KMS-11 (cell line): ENCODE results near the gene SLX4.

Source experiments
- H2AFZ ChIP-seq: fragments of 200-600 bp; sonication (generic); 2 replicates; pipeline ENCODE4 v1.6.1; 2016; ENCODE audit warnings: antibody characterized with exemption, mixed run types, low read depth
- H3K27ac ChIP-seq: fragments of 200-600 bp; sonication (generic); 2 replicates; pipeline ENCODE4 v1.6.1; 2016; ENCODE audit warnings: mild to moderate bottlenecking, mixed run types
- H3K27me3 ChIP-seq: fragments of 200-600 bp; sonication (generic); 2 replicates; pipeline ENCODE4 v1.6.1; 2017; ENCODE audit warnings: mild to moderate bottlenecking, low read depth, mixed run types, moderate library complexity; ENCODE audit not compliant: insufficient read depth
- H3K36me3 ChIP-seq: fragments of 200-600 bp; sonication (generic); 2 replicates; pipeline ENCODE4 v1.6.1; 2017; ENCODE audit warnings: mild to moderate bottlenecking, mixed run types; ENCODE audit not compliant: insufficient read depth
- H3K4me1 ChIP-seq: fragments of 200-600 bp; sonication (generic); 2 replicates; pipeline ENCODE4 v1.6.1; 2016; ENCODE audit warnings: mild to moderate bottlenecking, low read depth, mixed run types; ENCODE audit not compliant: poor library complexity, severe bottlenecking
- H3K4me2 ChIP-seq: fragments of 200-600 bp; sonication (generic); 2 replicates; pipeline ENCODE4 v1.7.0; 2016; ENCODE audit warnings: mild to moderate bottlenecking, mixed run types
- H3K4me3 ChIP-seq: fragments of 200-600 bp; sonication (generic); IDR thresholded peaks from 2 replicates; pipeline ENCODE4 v1.6.1; 2017; ENCODE audit warnings: low read depth, low read length, mixed read lengths; ENCODE audit not compliant: insufficient read depth
- H3K79me2 ChIP-seq: fragments of 200-600 bp; sonication (generic); 2 replicates; pipeline ENCODE4 v1.6.1; 2016; ENCODE audit warnings: low read depth, mixed run types; ENCODE audit not compliant: insufficient read depth
- H3K9ac ChIP-seq: fragments of 200-600 bp; sonication (generic); 2 replicates; pipeline ENCODE4 v1.6.1; 2016; ENCODE audit warnings: mild to moderate bottlenecking, mixed run types
- H4K20me1 ChIP-seq: fragments of 200-600 bp; sonication (generic); 2 replicates; pipeline ENCODE4 v1.6.1; 2016; ENCODE audit warnings: mild to moderate bottlenecking, mixed run types; ENCODE audit not compliant: insufficient read depth
- CTCF ChIP-seq: fragments of 200-600 bp; sonication (generic); conservative IDR thresholded peaks from 2 replicates; pipeline ENCODE4 v1.6.1; 2017; ENCODE audit warnings: low read depth, mild to moderate bottlenecking, antibody characterized with exemption, low read length, moderate library complexity, mixed read lengths

The SLX4 gene

DNA sequence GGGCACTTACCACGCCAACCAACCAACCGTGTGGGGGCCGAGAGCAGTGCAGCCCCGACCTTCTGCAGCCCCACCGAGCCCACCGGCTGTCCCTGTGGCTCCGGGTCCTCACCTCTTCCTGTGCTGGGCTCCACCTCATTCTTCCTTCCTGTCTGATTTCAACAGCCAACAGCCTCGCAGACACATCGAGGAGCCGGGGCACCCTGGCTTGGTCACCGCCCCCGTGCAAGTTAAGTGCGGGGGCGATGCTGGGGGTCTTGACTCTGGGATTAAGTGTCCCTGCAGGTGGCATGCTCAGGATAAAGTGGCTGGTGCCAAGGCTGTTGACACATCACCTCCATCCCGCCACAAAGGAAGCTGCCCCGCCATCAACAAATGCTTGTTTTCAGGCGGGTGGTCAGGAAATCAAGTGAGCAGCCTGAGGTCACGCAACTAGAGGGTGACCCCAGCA lies 34.1 kb downstream of the SLX4 start, which contains the start of gene NLRC3:
Gene NLRC3 (minus strand): TSS at position 102 of the 451 bp plus-strand sequence. CDS start 12,367 bp downstream, outside the sequence.
- H3K4me3 ChIP-seq, result no peak within 1 kb of the TSS

DNA sequence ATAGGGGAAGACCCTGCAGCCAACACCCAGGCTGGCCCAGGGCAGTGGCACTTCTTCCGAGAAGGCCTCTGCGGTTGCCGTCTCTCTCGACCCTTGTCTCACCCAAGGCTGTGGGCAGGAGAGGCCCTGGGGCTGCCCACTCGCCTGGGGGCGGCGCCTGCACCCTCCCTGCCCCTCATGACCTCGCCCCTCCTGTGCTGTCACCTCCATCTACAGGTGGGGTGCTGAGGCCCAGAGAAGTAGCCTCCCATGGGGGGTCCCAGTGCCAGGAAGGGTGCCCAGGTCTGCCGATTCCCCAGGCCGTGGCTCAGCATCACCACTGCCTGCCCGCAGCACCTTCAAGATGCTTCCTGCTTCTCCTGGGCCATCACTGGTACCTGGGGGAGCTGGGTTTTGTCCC lies 35.2 kb downstream of the SLX4 start:
- H3K79me2 ChIP-seq, result no peaks in the 10 kb centered on the region
- H3K4me1 ChIP-seq, result peaks cover 38% of the 10 kb centered on the region
- H3K27me3 ChIP-seq, result no peaks in the 10 kb centered on the region
- no peaks in the 10 kb centered on the region for H3K36me3 ChIP-seq
- TF ChIP-seq CTCF, result no peak
- H4K20me1 ChIP-seq, result no peaks in the 10 kb centered on the region
- no peak overlapping the region for H3K9ac ChIP-seq
- no peak overlapping the region for H3K4me2 ChIP-seq
- H3K4me3 ChIP-seq, result no peak overlapping the region
- H3K27ac ChIP-seq, result no peak overlapping the region
- no peak overlapping the region for H2AFZ ChIP-seq

More for the DNA sequence above, 34.1 kb downstream of the SLX4 start, which contains the start of gene NLRC3:
- Histone ChIP-seq H3K4me2 (peak within 1 kb of the TSS; percentile 72), H3K27ac (peak within 1 kb of the TSS; percentile 87), H3K27me3 (no peaks in the 10 kb centered on the region), H3K79me2 (no peaks in the 10 kb centered on the region), H3K9ac (peak within 1 kb of the TSS; percentile 17; the same call in 1 of the 2 replicates), H3K36me3 (no peaks in the 10 kb centered on the region), H2AFZ (no peak within 1 kb of the TSS; the same call in 1 of the 2 replicates), H3K4me1 (peaks cover 46% of the 10 kb centered on the region), H4K20me1 (no peaks in the 10 kb centered on the region)
- no peak for TF ChIP-seq CTCF

GRCh38 chr16:3575491-3575890 lies 35.9 kb downstream of the SLX4 start:
- H3K4me3 ChIP-seq, result no peak overlapping the region
- no peak overlapping the region for H3K9ac ChIP-seq
- H3K4me2 ChIP-seq, result no peak overlapping the region
- no peak overlapping the region for H3K27ac ChIP-seq
- no peak for TF ChIP-seq CTCF
- no peaks in the 10 kb centered on the region for H3K27me3 ChIP-seq
- H4K20me1 ChIP-seq, result no peaks in the 10 kb centered on the region
- peaks cover 30% of the 10 kb centered on the region for H3K4me1 ChIP-seq
- H3K79me2 ChIP-seq, result no peaks in the 10 kb centered on the region
- H2AFZ ChIP-seq, result no peak overlapping the region
- no peaks in the 10 kb centered on the region for H3K36me3 ChIP-seq

DNA sequence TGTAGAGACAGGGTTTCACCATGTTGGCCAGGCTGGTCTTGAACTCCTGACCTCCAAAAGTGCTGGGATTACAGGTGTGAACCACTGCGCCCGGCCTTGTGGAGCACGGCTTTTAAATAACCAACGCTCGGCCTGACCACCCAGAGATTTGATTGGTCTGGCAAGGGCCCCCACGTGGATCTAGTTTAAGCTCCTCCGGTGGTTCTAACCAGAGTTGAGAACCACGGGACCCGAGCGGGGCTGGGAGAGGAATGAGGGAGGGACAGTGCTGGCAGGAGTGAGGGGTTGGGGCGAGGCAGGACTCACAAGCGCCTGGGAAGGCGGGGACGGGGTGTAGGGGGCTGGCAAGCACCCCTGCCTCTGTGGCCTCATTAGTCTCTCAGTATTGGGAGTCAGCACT lies 37.2 kb downstream of the SLX4 start:
- Histone ChIP-seq H3K36me3 (no peaks in the 10 kb centered on the region), H3K79me2 (no peaks in the 10 kb centered on the region), H3K4me2 (no peak overlapping the region), H3K4me3 (no peak overlapping the region), H3K27me3 (no peaks in the 10 kb centered on the region), H4K20me1 (no peaks in the 10 kb centered on the region), H3K9ac (no peak overlapping the region), H3K27ac (no peak overlapping the region), H2AFZ (no peak overlapping the region), H3K4me1 (peaks cover 18% of the 10 kb centered on the region)
- TF ChIP-seq CTCF, result no peak
